DOHH2 (cell line): ENCODE measurements around the gene DUSP1.

ENCODE experiments used
- CTCF ChIP-seq: fragments of 200-600 bp; sonication (generic); IDR thresholded peaks from one replicate; pipeline ENCODE4 v1.5.1; 2014; ENCODE audit warnings: antibody characterized with exemption, mild to moderate bottlenecking, low read depth, low read length; ENCODE audit not compliant: poor library complexity, severe bottlenecking
- EZH2phosphoT487 ChIP-seq: fragments of 200-600 bp; sonication (generic); IDR thresholded peaks from 2 replicates; pipeline ENCODE4 v1.6.1; 2017; ENCODE audit warnings: borderline replicate concordance, mild to moderate bottlenecking, antibody characterized with exemption, low read length, moderate library complexity, mixed read lengths

- TF ChIP-seq CTCF: no peak
- TF ChIP-seq EZH2phosphoT487: no peak
These were observed 49.3 kb downstream of the DUSP1 start for GRCh38 chr5:172721455-172722326.
